Sigmoid colon (tissue), 4 donors: ENCODE data around the gene F10.

Experiments used
- POLR2A ChIP-seq, 2 donors: fragments of 450-650 bp; IDR thresholded peaks; one replicate each; pipeline ENCODE4 v1.6.1; 2016; ENCODE audit warnings: antibody characterized with exemption in 2 of 2, mild to moderate bottlenecking in 2 of 2, moderate library complexity in 2 of 2
- POLR2AphosphoS5 ChIP-seq, 4 donors: sonication (generic); formaldehyde crosslinking; IDR thresholded peaks; one replicate each; pipeline ENCODE4 v1.6.1; 2017; ENCODE audit warnings: antibody characterized with exemption in 4 of 4
- TF ChIP-seq, protein P1 (sequence below), 4 experiments: fragments of 450-650 bp in 3 of 4; fragments of 200-600 bp in 1 of 4; IDR thresholded peaks; one replicate each; pipeline ENCODE4 v1.5.1; 2016 to 2019; ENCODE audit warnings: antibody characterized with exemption in 4 of 4, mild to moderate bottlenecking in 3 of 4, moderate library complexity in 2 of 4

DNA sequence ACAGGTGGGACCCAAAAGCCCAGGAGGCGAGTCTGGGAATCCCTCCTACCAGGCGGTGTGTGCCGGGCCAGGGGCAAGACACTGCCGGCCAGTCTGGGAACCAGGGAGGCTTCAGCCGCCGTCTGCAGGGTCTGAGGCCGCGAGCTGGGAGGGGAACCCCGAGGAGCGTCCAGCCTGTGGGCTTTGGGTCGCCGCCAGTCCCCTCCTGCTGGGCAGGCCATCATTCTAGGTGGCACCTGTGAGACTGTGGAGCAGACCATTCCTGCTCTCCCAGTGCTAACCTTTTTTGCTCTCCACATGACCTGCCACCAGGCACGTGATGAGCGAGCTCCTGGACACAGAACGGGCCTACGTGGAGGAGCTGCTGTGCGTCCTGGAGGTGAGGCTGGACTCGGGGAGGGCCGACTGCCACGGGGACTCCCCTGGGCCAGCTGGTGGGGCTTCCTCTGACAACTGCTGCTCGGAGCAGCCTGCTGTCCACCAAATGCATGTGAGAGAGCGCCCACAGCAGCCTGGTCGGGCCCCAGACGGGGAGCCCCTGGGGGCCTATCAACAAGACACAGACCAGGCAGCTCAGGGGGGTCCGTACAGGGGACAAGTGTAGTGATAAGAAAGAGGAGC is 41.6 kb upstream of the F10 start:
- TF ChIP-seq, protein P1, sequence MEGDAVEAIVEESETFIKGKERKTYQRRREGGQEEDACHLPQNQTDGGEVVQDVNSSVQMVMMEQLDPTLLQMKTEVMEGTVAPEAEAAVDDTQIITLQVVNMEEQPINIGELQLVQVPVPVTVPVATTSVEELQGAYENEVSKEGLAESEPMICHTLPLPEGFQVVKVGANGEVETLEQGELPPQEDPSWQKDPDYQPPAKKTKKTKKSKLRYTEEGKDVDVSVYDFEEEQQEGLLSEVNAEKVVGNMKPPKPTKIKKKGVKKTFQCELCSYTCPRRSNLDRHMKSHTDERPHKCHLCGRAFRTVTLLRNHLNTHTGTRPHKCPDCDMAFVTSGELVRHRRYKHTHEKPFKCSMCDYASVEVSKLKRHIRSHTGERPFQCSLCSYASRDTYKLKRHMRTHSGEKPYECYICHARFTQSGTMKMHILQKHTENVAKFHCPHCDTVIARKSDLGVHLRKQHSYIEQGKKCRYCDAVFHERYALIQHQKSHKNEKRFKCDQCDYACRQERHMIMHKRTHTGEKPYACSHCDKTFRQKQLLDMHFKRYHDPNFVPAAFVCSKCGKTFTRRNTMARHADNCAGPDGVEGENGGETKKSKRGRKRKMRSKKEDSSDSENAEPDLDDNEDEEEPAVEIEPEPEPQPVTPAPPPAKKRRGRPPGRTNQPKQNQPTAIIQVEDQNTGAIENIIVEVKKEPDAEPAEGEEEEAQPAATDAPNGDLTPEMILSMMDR (IDR thresholded peaks at IDR 0.05): no peak
- TF ChIP-seq POLR2AphosphoS5 (IDR thresholded peaks at IDR 0.05) (no peak), POLR2A (IDR thresholded peaks at IDR 0.05) (no peak)
